Brain microvascular endothelial cell (primary cell): ENCODE results near the gene SVIL.

Source experiments
- DNase-seq: peaks from one replicate; pipeline ENCODE4 v3.0.0-alpha.2; 2020
- H3K27ac ChIP-seq: fragments of 250-450 bp; sonication (Bioruptor Pico); 2 replicates; pipeline ENCODE4 v1.5.1; 2020; ENCODE audit warnings: mild to moderate bottlenecking, moderate library complexity
- H3K27me3 ChIP-seq: fragments of 250-450 bp; sonication (Bioruptor Pico); replicated peaks from 2 replicates; pipeline ENCODE4 v1.5.1; 2020; ENCODE audit warnings: mild to moderate bottlenecking
- H3K36me3 ChIP-seq: fragments of 250-450 bp; sonication (Bioruptor Pico); replicated peaks from 2 replicates; pipeline ENCODE4 v1.5.1; 2020; ENCODE audit warnings: mild to moderate bottlenecking
- H3K4me3 ChIP-seq: 2 replicates; pipeline ENCODE4 v1.5.1; 2011; ENCODE audit warnings: low read depth, mild to moderate bottlenecking, control low read depth, low read length, moderate library complexity
- in situ Hi-C: cut with HindIII; loops from 2 replicates; pipeline ENCODE4 v1.10.0; 2017; ENCODE audit warnings: low sequenced_read_pairs, low pct_ligation_motif_present
- TF ChIP-seq, protein P1 (sequence below): IDR thresholded peaks from 2 replicates; pipeline ENCODE4 v1.5.1; 2011; ENCODE audit warnings: low read depth, mild to moderate bottlenecking, moderate library complexity, low read length, control low read depth, inconsistent platforms; ENCODE audit errors: missing control alignments

SVIL gene

DNA sequence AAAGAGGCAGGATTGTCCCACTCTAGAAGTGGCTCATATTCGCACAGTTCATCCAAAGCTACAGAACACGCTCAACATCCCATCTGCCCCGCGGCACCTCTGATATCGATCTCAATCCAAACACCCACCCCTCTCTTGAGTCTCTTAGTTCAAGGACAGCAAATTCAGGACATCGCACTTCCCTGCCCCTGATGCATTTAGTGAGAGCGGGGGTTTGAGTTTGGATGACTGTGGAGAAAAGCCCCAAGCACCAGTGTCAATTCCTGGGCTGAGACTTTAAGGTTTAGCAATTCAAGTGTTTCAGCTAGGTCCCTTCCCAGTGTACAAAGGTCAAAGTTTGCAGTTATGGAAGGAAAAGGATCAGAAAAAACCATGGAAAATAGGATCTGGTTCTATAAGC is 179.7 kb downstream of the SVIL start:
- TF ChIP-seq, protein P1, sequence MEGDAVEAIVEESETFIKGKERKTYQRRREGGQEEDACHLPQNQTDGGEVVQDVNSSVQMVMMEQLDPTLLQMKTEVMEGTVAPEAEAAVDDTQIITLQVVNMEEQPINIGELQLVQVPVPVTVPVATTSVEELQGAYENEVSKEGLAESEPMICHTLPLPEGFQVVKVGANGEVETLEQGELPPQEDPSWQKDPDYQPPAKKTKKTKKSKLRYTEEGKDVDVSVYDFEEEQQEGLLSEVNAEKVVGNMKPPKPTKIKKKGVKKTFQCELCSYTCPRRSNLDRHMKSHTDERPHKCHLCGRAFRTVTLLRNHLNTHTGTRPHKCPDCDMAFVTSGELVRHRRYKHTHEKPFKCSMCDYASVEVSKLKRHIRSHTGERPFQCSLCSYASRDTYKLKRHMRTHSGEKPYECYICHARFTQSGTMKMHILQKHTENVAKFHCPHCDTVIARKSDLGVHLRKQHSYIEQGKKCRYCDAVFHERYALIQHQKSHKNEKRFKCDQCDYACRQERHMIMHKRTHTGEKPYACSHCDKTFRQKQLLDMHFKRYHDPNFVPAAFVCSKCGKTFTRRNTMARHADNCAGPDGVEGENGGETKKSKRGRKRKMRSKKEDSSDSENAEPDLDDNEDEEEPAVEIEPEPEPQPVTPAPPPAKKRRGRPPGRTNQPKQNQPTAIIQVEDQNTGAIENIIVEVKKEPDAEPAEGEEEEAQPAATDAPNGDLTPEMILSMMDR, result no peak
- DNase-seq, result no peak
- Histone ChIP-seq H3K27me3 (no peaks in the 10 kb centered on the region), H3K36me3 (peaks cover 23% of the 10 kb centered on the region), H3K4me3 (no peak overlapping the region), H3K27ac (no peak overlapping the region)
- in situ Hi-C loops, result no loop called here

GRCh38 chr10:29454250-29454649 is 180.5 kb downstream of the SVIL start:
- no peak for DNase-seq
- in situ Hi-C loops, result no loop called here

GRCh38 chr10:29452546-29452945 is 182.2 kb downstream of the SVIL start:
- H3K27me3 ChIP-seq, result no peaks in the 10 kb centered on the region
- TF ChIP-seq, protein P1, result no peak
- H3K27ac ChIP-seq, result no peak overlapping the region
- in situ Hi-C loops, result no loop called here
- peaks cover 10% of the 10 kb centered on the region for H3K36me3 ChIP-seq
- H3K4me3 ChIP-seq, result no peak overlapping the region
- no peak for DNase-seq

More at GRCh38 chr10:29454250-29454649, 180.5 kb downstream of the SVIL start:
- Histone ChIP-seq H3K27me3 (no peaks in the 10 kb centered on the region), H3K4me3 (no peak overlapping the region), H3K27ac (no peak overlapping the region), H3K36me3 (peaks cover 17% of the 10 kb centered on the region)
- TF ChIP-seq, protein P1, result no peak

- H3K36me3 ChIP-seq, result peaks cover 10% of the 10 kb centered on the region
- no peak overlapping the region for H3K4me3 ChIP-seq
- no peak overlapping the region for H3K27ac ChIP-seq
- DNase-seq, result no peak
- TF ChIP-seq, protein P1, result no peak
- no peaks in the 10 kb centered on the region for H3K27me3 ChIP-seq
- in situ Hi-C loops, result no loop called here
These were observed 182.8 kb downstream of the SVIL start for GRCh38 chr10:29451946-29452345.

GRCh38 chr10:29450405-29450804 is 184.4 kb downstream of the SVIL start:
- no peak for DNase-seq
- H3K27me3 ChIP-seq, result no peaks in the 10 kb centered on the region
- in situ Hi-C loops, result no loop called here

More at GRCh38 chr10:29450405-29450804, 184.4 kb downstream of the SVIL start:
- TF ChIP-seq, protein P1, result no peak
- H3K27ac ChIP-seq, result no peak overlapping the region
- no peak overlapping the region for H3K4me3 ChIP-seq
- peaks cover 7% of the 10 kb centered on the region for H3K36me3 ChIP-seq
